HG02610 (cell line): Measurements from ENCODE around the gene LRRC40.

Source experiments
- ATAC-seq: cut with Tn5 transposase; IDR thresholded peaks from one replicate; pipeline ENCODE4 v1.9.1; 2021; ENCODE audit warnings: mild to moderate bottlenecking, moderate library complexity; ENCODE audit not compliant: unreplicated experiment

LRRC40 gene

DNA sequence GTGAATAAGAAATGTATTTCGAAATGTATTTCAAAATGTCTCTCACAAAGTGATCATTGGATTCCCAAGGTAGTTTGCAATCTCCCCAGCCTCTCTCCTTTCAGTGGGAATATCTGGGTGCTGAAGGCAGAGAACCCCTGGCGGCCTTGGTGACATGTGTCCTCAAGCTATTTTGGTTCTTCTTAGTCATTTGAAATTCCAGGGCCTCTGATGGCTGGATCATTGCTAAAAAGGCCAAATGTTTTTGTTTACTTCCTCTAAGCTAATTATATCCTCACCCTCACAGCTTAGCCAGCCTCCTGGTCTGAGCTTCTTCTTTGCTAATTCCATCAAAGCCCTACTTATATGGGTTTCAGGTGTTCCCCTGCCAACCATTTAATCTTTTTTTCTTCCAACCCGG, 71.2 kb downstream of the LRRC40 start:
- ATAC-seq, result no peak

GRCh38 chr1:70117046-70117445, 88.3 kb downstream of the LRRC40 start:
- no peak for ATAC-seq

- ATAC-seq, result no peak
These were observed 90.1 kb downstream of the LRRC40 start for GRCh38 chr1:70115315-70115714.

GRCh38 chr1:70112838-70113237, 92.5 kb downstream of the LRRC40 start:
- ATAC-seq, result no peak

GRCh38 chr1:70109241-70109640, 96.1 kb downstream of the LRRC40 start:
- ATAC-seq, result no peak

GRCh38 chr1:70103770-70104169, 101.6 kb downstream of the LRRC40 start:
- ATAC-seq, result no peak

DNA sequence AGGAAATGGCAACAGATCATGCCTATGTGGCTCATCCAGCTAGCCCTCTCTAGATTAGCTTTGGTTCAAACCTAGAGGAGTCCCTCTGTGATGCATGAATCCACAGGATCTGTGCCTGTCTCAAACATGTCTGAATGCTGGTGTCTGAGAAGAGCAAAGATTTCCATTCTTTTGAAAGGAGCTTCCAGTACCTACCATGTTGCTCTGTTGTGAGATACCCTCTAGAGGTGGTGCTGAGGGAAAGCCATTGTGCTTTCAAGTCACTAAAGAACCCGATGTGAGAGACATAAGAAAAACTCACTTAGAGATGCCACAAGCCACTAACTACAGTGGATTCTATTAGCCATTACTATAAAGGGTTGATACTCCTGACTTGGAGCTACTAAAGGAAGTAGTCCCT, 103.6 kb downstream of the LRRC40 start:
- ATAC-seq, result no peak

- no peak for ATAC-seq
These were observed 104.1 kb downstream of the LRRC40 start for GRCh38 chr1:70101231-70101630.
